Measurements from ENCODE around the gene COPS6.
"Not testable (repeated sequence)": the region's sequence is repeated elsewhere in the genome, so short reads cannot be mapped to it uniquely, and the experiment has no call there.

The COPS6 gene

DNA sequence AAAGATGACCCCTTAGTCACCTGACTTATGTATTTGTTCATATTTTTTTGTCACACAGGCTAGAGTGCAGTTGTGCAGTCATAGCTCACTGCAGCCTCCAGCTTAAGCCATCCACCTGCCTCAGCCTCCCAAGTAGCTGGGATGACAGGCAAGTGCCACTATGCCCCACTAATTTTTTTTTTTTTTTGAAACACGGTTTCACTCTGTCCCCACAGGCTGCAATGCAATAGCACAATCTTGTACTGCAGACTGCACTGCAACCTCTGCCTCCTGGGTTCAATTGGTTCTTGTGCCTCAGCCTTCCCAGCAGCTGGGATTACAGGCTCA is 39.8 kb downstream of the COPS6 start:
- TF ChIP-seq, protein P1, sequence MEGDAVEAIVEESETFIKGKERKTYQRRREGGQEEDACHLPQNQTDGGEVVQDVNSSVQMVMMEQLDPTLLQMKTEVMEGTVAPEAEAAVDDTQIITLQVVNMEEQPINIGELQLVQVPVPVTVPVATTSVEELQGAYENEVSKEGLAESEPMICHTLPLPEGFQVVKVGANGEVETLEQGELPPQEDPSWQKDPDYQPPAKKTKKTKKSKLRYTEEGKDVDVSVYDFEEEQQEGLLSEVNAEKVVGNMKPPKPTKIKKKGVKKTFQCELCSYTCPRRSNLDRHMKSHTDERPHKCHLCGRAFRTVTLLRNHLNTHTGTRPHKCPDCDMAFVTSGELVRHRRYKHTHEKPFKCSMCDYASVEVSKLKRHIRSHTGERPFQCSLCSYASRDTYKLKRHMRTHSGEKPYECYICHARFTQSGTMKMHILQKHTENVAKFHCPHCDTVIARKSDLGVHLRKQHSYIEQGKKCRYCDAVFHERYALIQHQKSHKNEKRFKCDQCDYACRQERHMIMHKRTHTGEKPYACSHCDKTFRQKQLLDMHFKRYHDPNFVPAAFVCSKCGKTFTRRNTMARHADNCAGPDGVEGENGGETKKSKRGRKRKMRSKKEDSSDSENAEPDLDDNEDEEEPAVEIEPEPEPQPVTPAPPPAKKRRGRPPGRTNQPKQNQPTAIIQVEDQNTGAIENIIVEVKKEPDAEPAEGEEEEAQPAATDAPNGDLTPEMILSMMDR (IDR thresholded peaks at IDR 0.05; ENCODE audit: extremely low read depth, missing control alignments) = no peak
- DNase-seq (ENCODE audit: low spot score) = no peak

DNA sequence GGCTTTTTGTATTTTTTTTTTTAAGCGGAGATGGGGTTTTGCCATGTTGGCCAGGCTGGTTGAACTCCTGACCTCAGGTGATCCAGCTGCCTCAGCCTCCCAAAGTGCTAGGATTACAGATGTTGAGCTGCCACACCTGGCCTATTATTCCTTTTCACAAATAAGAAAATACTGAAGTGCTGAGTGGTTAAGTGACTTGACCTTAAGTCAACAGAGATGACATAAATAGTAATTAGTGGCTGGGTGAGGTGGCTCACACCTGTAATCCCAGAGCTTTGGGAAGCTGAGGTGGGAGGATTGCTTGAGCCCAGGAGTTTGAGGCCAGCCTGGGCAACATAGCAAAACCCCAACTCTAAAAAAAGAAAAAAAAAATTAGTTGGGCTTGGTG is 41.4 kb downstream of the COPS6 start:
- DNase-seq (ENCODE audit: low spot score) = not testable (repeated sequence)

DNA sequence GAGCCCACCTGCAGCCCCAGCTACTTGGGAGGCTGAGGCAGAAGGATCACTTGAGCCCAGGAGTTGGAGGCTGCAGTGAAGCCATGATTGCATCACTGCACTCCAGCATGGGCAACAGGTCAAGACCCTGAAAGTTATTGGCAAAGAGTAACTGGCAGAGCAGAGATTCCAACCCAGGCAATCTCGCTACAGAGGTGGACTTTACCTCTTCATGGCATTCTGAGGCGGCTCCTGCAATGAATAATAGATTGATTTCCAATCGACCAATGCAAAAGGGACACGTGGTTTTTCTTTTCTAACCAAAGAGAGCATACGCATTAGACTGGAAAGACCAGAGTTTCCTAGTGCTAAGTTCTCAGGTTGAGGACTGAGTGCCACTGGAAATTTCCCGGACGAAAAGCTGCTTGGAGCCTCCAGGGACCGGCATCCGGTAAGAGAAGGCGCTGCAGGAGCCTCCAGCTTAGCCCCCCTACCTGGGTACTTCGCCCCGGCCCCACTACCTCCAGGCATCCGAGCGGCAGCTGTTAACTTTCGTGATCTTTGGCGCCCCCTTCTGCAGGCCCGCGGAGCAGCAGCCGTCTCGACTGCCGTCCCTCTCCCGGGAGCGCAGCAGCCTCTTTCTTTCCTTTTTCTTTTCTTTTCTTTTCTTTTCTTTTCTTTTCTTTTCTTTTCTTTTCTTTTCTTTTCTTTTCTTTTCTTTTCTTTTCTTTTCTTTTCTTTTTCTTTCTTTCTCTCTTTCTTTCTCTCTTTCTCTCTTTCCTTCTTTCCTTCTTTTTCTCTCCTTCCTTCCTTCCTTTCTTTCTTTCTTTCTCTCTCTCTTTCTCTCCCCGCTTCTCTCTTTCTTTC is 42.1 kb downstream of the COPS6 start:
- DNase-seq (ENCODE audit: low spot score) = peak; percentile 80
- TF ChIP-seq, protein P1 (IDR thresholded peaks at IDR 0.05; ENCODE audit: extremely low read depth, missing control alignments) = peak; percentile 93

DNA sequence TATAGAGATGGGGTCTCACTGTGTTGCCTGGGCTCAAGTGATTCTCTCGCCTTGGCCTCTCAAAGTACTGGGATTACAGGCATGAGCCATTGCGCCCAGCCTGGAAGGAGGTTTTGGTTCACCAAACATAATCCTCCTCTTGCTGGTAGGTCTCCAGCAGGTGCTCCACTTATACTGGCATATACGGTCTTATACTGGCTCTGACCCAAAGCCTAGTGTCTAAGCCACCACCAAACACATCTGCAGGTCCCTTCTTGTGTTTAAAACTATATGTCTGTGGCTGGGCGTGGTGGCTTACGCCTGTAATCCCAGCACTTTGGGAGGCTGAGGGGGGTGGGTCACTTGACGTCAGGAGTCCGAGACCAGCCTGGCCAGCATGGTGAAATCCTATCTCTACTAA is 43.4 kb downstream of the COPS6 start:
- TF ChIP-seq, protein P1 (IDR thresholded peaks at IDR 0.05; ENCODE audit: extremely low read depth, missing control alignments) = no peak

DNA sequence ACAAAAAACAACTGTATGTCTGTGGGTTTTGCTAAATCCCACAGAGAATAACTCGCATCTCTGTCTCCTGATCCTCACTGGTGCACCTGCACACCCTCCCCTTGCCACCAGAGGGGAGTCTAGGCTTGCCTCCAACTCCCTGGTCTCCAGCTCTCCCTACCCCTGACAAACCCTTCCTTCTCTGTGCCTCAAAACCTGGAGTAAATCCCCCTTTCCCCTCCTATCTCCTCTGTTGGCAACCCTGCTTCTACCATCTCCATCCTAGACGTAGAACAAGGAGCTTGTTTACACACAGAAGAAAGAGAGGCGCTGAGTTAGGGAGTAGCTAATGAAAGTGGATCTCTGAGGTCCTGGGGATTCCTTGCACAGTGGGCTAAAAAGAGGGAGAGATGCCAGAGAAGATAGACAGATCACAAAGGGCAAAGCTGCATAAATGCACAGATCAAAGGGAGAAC is 44.0 kb downstream of the COPS6 start:
- peak; percentile 78 for DNase-seq (ENCODE audit: low spot score)
- TF ChIP-seq, protein P1 (IDR thresholded peaks at IDR 0.05; ENCODE audit: extremely low read depth, missing control alignments) = peak; percentile 92

More for the DNA sequence above, 43.4 kb downstream of the COPS6 start:
- no peak for DNase-seq (ENCODE audit: low spot score)

DNA sequence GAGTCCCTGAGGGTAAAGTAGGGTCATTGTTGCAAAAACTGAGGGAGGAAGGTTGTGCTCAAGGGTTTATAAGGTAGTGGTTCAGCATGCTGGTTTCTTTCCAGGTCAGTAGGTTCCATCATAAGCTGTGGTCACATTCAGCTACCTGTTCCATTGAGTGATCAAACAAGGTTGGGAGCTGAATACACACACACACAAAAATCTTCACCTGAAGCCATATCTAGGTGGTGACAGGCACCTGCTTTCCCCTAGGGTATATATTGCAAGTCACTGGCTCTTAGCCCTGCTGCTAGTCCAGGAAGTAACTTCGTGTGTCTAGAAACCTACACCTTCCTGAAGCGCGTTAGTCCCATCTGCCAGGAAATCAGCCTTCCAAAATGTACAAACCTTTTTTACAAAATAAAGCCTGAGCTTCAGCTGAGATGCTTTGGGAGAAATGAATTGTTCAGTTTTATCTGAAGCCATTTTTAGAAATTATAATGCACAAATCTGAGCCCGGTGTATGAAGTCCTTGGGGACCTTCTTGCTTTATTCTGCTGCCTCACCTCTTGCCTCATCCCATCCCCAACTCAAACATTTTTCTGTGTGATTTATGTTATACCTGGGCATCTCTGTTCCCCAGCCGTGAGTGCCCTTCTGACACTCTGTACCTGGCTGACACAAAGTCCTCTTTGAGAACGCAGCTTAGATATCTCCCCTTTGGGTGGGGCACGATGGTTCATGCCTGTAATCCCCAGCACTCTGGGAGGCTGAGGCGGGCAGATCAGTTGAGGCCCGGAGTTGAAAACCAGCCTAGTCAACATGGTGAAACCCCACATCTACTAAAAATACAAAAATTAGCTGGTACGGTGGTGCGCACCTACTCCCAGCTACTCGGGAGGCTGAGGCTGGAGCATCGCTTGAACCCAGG is 49.3 kb downstream of the COPS6 start:
- DNase-seq (ENCODE audit: low spot score) = no peak
- TF ChIP-seq, protein P1 (IDR thresholded peaks at IDR 0.05; ENCODE audit: extremely low read depth, missing control alignments) = no peak

DNA sequence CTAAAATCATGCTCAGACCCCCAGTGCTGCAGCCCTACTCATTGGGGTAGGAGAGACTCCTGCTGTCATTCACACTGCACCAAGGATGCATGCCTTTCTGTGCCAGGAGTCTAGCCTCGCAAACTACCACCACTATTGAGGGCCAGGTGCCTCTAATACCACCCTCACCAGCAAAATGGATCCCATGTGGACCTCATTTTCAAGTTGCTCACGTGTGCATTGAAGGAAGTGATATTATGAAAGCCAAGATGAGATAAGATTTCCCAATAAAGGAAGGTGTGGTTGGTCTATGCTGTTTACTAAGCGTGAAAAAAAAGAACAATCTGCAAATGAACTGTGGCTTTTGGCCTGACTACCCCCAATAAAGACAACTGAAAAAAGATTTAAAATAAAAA is 52.8 kb downstream of the COPS6 start:
- TF ChIP-seq, protein P1 (IDR thresholded peaks at IDR 0.05; ENCODE audit: extremely low read depth, missing control alignments) = no peak
- DNase-seq (ENCODE audit: low spot score) = no peak
